ENCODE measurements around the gene SLC15A1.

- TF ChIP-seq RAD21 (conservative IDR thresholded peaks at IDR 0.05) (no peak), CTCF (IDR thresholded peaks at IDR 0.05; ENCODE audit: poor library complexity, severe bottlenecking) (no peak), EP300 (conservative IDR thresholded peaks at IDR 0.05; ENCODE audit: poor library complexity, severe bottlenecking) (no peak), POLR2AphosphoS5 (IDR thresholded peaks at IDR 0.05) (no peak), TAF1 (IDR thresholded peaks at IDR 0.05; ENCODE audit: low read depth) (no peak)
Observed at GRCh38 chr13:98664510-98664909, 88.0 kb downstream of the SLC15A1 start.

All from neural cell (in vitro differentiated cells).